H1 (cell line): ENCODE data around the gene NR1H3. TPM values are rescaled to one million over a fixed set of nuclear protein-coding genes. Genes with fewer than 3 reads are reported as not detected.

Experiments used
- CTBP2 ChIP-seq: IDR thresholded peaks from 2 replicates; pipeline ENCODE4 v1.7.0; 2011; ENCODE audit warnings: borderline replicate concordance, mild to moderate bottlenecking, moderate library complexity, mixed read lengths, low read length; ENCODE audit not compliant: insufficient read depth, insufficient read length
- SP2 ChIP-seq: IDR thresholded peaks from 2 replicates; pipeline ENCODE4 v1.6.1; 2012; ENCODE audit warnings: mild to moderate bottlenecking, low read length, inconsistent platforms
- polyA plus RNA-seq, 7 experiments: library from polyadenylated mRNA; depleted of rRNA in 3 of 7; stranded (reverse) in 5 of 7; unstranded in 2 of 7; fragments of >200 nt in 5 of 7; fragments of 200-250 nt in 2 of 7; gene quantifications; 1 replicate in 5 of 7; 2 replicates in 1 of 7; 4 replicates in 1 of 7; pipeline versions ENCODE4 v1.2.1 to v1.2.3, GENCODE V29; 2011 to 2013; ENCODE audit warnings: missing spikeins in 2 of 7, mixed read lengths in 2 of 7
- total RNA-seq: library from RNA; stranded (reverse); fragmentation: NEBNext Ultra II Directional; extraction: Animal tissue kit (Norgen Biotek cat#: 25700); gene quantifications from 2 replicates; pipeline ENCODE4 v1.2.1, GENCODE V29; 2021

Gene NR1H3
- total and polyA plus RNA-seq, 2 of the 8 experiments (the other 6 are each of a cell fraction or from before 2014, with no cell fraction given), result 19.9 to 42.1 TPM

- TF ChIP-seq CTBP2 (no peak), SP2 (no peak)
Measured at GRCh38 chr11:47295385-47295784, 37.6 kb downstream of the NR1H3 start (continued).
